Activated CD4-positive, alpha-beta T cell treated with anti-CD3 and anti-CD28 coated beads for 24 hours (primary cell): ENCODE results near the gene NEK1.
"Not testable (repeated sequence)": the region's sequence is repeated elsewhere in the genome, so short reads cannot be mapped to it uniquely, and the experiment has no call there.

ENCODE experiments used
- DNase-seq, 2 donors: peaks; one replicate each; pipeline ENCODE4 v3.0.0-alpha.2; 2020; ENCODE audit warnings: low read depth in 2 of 2

The NEK1 gene

GRCh38 chr4:169499907-169500306 is 112.5 kb downstream of the NEK1 start:
- DNase-seq, result not testable (repeated sequence)

DNA sequence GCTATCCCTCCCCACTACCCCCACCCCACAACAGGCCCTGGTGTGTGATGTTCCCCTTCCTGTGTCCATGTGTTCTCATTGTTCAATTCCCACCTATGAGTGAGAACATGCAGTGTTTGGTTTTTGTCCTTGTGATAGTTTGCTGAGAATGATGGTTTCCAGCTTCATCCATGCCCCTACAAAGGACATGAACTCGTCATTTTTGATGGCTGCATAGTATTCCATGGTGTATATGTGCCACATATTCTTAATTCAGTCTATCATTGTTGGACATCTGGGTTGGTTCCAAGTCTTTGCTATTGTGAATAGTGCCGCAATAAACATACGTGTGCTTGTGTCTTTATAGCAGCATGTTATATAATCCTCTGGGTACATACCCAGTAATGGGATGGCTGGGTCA is 118.1 kb downstream of the NEK1 start:
- not testable (repeated sequence) for DNase-seq

GRCh38 chr4:169493164-169493524 is 119.2 kb downstream of the NEK1 start:
- DNase-seq, result no peak

GRCh38 chr4:169492436-169493163 is 119.8 kb downstream of the NEK1 start:
- DNase-seq, result no peak

GRCh38 chr4:169491211-169491610 is 121.2 kb downstream of the NEK1 start:
- DNase-seq, result no peak

GRCh38 chr4:169489306-169489705 is 123.1 kb downstream of the NEK1 start:
- no peak for DNase-seq

GRCh38 chr4:169485791-169486742 is 126.3 kb downstream of the NEK1 start:
- DNase-seq, result peak in 1 of 2 donors; percentile 15

- DNase-seq, result no peak
Measured at GRCh38 chr4:169485086-169485485, 127.3 kb downstream of the NEK1 start.

DNA sequence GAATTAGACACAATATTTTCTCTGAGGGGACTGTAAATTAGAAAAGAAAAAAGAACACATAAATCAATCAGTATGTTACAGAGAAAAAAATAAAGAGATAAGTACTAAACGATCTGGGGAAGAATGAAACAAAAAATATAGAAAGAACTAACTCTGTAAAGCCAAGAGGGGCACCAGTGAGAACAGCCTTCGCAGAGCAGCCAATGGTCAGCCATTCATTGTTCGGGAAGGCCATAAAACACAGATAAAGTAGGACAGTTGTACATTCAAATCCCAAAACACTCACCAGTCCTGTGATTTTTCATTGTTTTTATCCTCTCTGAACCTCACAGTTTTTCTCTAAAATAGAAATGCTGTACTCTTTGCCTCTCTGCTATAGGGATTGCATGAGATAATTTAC is 127.9 kb downstream of the NEK1 start:
- DNase-seq, result no peak

DNA sequence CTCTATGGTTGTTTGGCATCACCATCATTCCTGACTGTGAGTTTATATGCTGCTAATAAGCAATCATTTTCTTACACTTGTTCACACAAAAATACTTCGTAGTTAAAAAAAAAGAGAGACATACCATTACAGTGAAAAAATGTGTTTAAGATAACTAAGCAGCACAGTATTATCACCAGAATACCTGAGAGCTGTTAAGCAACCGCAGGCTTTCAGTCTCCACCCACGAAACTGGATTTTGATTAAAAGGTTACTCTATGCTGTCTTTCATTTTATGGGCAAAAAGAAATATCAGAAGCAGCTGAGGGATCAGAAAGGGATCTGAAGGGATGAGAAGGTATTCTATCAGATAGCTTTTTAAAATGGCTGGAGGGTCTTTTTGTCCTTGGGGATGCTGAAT is 148.3 kb downstream of the NEK1 start:
- no peak for DNase-seq

DNA sequence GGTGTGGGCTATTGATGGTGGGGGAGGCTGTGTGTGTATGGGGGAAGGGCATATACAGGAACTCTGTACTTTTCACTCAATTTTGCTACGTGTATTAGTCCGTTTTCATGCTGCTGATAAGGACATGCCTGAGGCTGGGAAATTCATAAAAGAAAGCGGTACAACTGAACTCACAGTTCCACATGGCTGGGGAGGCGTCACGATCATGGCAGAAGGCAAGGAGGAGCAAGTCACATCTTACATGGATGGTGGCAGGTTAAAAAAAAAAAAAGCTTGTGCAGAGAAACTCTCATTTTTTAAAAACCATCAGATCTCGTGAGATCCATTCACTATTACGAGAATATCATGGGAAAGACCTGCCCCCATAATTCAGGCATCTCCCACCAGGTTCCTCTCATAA is 152.3 kb downstream of the NEK1 start:
- no peak for DNase-seq

- no peak for DNase-seq
Measured at GRCh38 chr4:169458575-169458974, 153.8 kb downstream of the NEK1 start.

GRCh38 chr4:169452644-169453043 is 159.7 kb downstream of the NEK1 start:
- not testable (repeated sequence) for DNase-seq

DNA sequence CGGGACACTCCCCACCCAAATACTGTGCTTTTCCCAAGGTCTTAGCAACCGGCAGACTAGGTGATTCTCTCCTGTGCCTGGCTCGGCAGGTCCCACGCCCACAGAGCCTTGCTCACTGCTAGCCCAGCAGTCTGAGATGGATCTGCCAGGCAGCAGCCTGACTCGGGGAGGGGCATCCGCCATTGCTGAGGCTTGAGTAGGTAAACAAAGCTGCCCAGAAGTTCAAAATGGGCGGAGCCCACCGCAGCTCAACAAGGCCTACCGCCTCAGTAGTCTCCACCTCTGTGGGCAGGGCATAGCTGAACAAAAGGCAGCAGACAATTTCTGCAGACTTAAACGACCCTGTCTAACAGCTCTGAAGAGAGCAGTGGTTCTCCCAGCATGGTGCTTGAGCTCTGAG is 163.4 kb downstream of the NEK1 start:
- DNase-seq, result not testable (repeated sequence)

GRCh38 chr4:169446824-169447223 is 165.6 kb downstream of the NEK1 start:
- no peak for DNase-seq

- no peak for DNase-seq
Measured at GRCh38 chr4:169443748-169444147, 168.6 kb downstream of the NEK1 start.

- no peak for DNase-seq
Measured at GRCh38 chr4:169440446-169440845, 171.9 kb downstream of the NEK1 start.

DNA sequence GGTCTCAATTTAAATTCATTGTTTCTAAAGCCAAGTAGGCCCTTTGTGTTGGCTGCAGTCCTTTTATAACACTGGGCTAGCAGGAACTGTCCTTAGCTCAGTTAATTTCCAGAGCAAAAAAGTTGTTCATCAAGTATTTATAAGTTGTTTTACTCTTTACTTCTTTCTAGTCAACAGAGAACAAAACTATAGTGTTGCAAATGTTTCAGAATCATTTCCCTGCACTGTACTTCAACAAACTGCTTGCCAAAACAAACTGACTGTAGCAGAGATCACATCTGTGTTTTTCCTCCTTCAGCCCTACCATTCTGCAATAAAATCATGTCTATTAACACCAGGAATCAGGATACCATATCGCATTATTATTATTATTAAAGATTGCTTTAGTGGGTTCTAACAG is 173.1 kb downstream of the NEK1 start:
- DNase-seq, result no peak

DNA sequence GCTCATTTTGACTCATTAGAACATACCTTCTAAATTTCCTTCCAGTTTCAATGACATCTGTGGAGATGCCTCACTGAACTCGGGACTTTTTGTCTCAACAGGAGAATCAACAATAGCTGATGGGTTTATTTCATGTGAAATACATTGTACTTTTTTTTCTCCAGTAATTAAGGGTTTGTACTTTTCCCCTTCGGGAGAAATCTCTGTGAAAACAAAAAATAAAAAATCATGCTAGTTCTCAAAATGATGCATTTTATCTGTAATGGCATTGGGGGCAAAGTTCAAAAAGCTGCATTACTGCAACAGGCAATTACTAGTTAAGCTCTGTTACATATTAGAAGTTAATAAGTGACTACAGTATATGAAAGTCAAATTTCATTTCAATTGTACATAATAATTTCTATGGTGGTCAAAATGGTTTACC is 174.3 kb downstream of the NEK1 start:
- DNase-seq, result no peak

- no peak for DNase-seq
Measured at GRCh38 chr4:169437299-169438047, 174.9 kb downstream of the NEK1 start.

DNA sequence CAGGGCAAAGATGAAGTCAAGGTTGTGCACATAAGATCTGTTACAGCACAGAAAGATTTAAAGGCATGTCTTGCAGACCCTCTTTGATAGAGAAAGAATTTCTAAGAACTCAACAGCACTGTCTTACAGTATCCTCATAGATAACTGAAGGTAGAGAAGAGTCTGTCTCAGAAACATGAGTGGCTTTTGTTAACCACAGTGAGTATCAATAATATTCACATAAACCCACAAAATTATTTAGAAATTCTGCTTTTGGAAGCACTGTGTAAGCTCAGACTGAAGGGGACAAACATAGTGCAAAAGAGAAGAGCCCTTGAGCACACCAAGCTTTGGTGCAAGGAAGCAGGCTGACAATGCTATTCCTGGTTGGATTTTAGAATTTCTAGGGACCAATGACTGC is 175.6 kb downstream of the NEK1 start:
- DNase-seq, result no peak

DNA sequence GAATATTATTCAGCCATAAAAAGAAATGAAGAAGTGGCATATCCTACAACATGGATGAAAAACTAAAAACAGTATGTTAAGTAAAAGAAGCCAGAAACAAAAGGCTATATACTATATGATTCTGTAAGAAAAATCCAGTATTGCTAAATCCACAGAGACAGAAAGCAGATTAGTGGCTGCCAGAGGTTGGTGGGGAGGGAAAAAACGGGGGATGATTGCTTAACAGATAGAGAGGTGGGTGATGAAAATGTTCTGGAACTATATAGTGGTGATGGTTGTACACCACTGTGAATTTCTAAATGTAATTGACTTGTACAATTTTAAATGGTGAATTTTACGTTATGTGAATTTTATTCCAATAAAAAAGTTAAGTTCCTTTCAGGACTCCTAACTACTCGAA is 184.0 kb downstream of the NEK1 start:
- DNase-seq, result no peak
